ENCODE data around the gene SMYD4. TPM values are rescaled to one million over a fixed set of nuclear protein-coding genes. Genes with fewer than 3 reads are reported as not detected.

Gene SMYD4
- polyA plus RNA-seq, 1 donor from 2014 or later = 6.8 TPM

- Histone ChIP-seq H3K9me3 (ENCODE audit: low read length) (no peaks in the 10 kb centered on the region), H3K27ac (ENCODE audit: low read length) (no peak overlapping the region), H3K9ac (ENCODE audit: low read length) (no peak overlapping the region), H3K4me3 (ENCODE audit: low read length) (no peak overlapping the region), H3K27me3 (ENCODE audit: insufficient read depth, low read depth, low read length) (no peaks in the 10 kb centered on the region), H3K79me2 (replicated peaks; ENCODE audit: insufficient read depth, low read length) (no peaks in the 10 kb centered on the region), H4K20me1 (ENCODE audit: insufficient read depth) (no peaks in the 10 kb centered on the region), H3K36me3 (ENCODE audit: insufficient read depth, low read length) (no peaks in the 10 kb centered on the region), H2AFZ (ENCODE audit: low read depth, low read length) (no peak overlapping the region), H3K4me2 (ENCODE audit: low read length) (no peak overlapping the region), H3F3A (ENCODE audit: insufficient read depth, low read length, poor library complexity, severe bottlenecking) (no peaks in the 10 kb centered on the region), H3K9me2 (ENCODE audit: insufficient read depth, low read length) (no peaks in the 10 kb centered on the region)
- no peak for TF ChIP-seq EP300 (conservative IDR thresholded peaks at IDR 0.05; ENCODE audit: poor library complexity, severe bottlenecking)
- TF ChIP-seq REST (IDR thresholded peaks at IDR 0.05; ENCODE audit: borderline replicate concordance) = no peak
- TF ChIP-seq TAF1 (IDR thresholded peaks at IDR 0.05; ENCODE audit: low read depth) = no peak
- no peak for TF ChIP-seq EZH2 (IDR thresholded peaks at IDR 0.05; ENCODE audit: borderline replicate concordance, insufficient read depth, low read length, poor library complexity, severe bottlenecking)
- TF ChIP-seq MXI1 (conservative IDR thresholded peaks at IDR 0.05; ENCODE audit: poor library complexity, severe bottlenecking) = no peak
- no peak for TF ChIP-seq RAD21 (conservative IDR thresholded peaks at IDR 0.05)
- TF ChIP-seq CTCF (IDR thresholded peaks at IDR 0.05; ENCODE audit: poor library complexity, severe bottlenecking) = no peak
- no peak for TF ChIP-seq SMC3 (conservative IDR thresholded peaks at IDR 0.05; ENCODE audit: poor library complexity)
- TF ChIP-seq POLR2AphosphoS5 (IDR thresholded peaks at IDR 0.05) = no peak
Observed at GRCh38 chr17:1865252-1866037, 35.7 kb upstream of the SMYD4 start.

DNA sequence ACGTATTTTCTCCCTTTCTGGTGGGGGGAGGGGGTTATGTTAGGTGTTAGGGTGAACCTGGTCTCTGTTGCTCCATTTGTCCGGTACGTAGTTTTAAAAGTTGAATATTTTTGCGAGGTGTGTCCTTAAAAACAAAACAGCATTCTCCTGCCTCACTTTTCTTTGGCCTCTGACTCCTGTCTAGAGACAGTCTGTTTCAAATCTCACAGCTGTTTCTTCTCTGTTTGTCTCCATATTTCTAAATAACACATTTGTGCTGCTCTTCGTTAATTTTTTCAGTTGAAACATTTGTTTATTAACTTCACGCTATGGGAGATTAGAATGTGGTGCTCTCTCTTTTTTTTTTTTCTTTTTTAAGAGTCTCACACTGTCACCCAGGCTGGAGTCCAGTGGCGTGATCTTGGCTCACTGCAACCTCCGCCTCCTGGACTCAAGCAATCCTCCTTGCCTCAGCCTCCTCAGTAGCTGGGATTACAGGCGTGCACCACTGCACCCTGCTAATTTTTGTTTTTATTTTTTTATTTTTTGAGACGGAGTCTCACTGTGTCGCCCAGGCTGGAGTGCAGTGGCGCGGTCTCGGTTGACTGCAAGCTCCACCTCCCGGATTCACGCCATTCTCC, 31.8 kb upstream of the SMYD4 start:
- no peak overlapping the region for H2AFZ ChIP-seq (ENCODE audit: low read depth, low read length)
- H3K9ac ChIP-seq (ENCODE audit: low read length) = no peak overlapping the region
- H4K20me1 ChIP-seq (ENCODE audit: insufficient read depth) = no peaks in the 10 kb centered on the region
- no peak overlapping the region for H3K4me3 ChIP-seq (ENCODE audit: low read length)
- no peak overlapping the region for H3K4me2 ChIP-seq (ENCODE audit: low read length)
- no peaks in the 10 kb centered on the region for H3K36me3 ChIP-seq (ENCODE audit: insufficient read depth, low read length)
- no peaks in the 10 kb centered on the region for H3K27me3 ChIP-seq (ENCODE audit: insufficient read depth, low read depth, low read length)
- H3K27ac ChIP-seq (ENCODE audit: low read length) = no peak overlapping the region
- H3F3A ChIP-seq (ENCODE audit: insufficient read depth, low read length, poor library complexity, severe bottlenecking) = no peaks in the 10 kb centered on the region
- H3K9me2 ChIP-seq (ENCODE audit: insufficient read depth, low read length) = no peaks in the 10 kb centered on the region
- H3K9me3 ChIP-seq (ENCODE audit: low read length) = no peaks in the 10 kb centered on the region
- no peaks in the 10 kb centered on the region for H3K79me2 ChIP-seq (replicated peaks; ENCODE audit: insufficient read depth, low read length)
- TF ChIP-seq REST (IDR thresholded peaks at IDR 0.05; ENCODE audit: borderline replicate concordance) (no peak), MXI1 (conservative IDR thresholded peaks at IDR 0.05; ENCODE audit: poor library complexity, severe bottlenecking) (no peak), EP300 (conservative IDR thresholded peaks at IDR 0.05; ENCODE audit: poor library complexity, severe bottlenecking) (no peak)

Data from neural cell (in vitro differentiated cells).